Lower lobe of right lung (tissue), 2 donors: ENCODE results near the gene PCDHGB4. TPM values are rescaled to one million over a fixed set of nuclear protein-coding genes. Genes with fewer than 3 reads are reported as not detected.
"Not testable (repeated sequence)": the region's sequence is repeated elsewhere in the genome, so short reads cannot be mapped to it uniquely, and the experiment has no call there.

Experiments
- ATAC-seq, 2 donors: fragments of 200-7000 bp; cut with Tn5 transposase; one replicate each; pipeline ENCODE4 v1.9.1; 2020 to 2022; ENCODE audit warnings: mild to moderate bottlenecking in 2 of 2, moderate library complexity in 2 of 2
- DNase-seq: peaks from one replicate; pipeline ENCODE4 v3.0.0-alpha.2; 2020
- H3K27ac ChIP-seq: fragments of 200-600 bp; one replicate; pipeline ENCODE4 v1.8.0; 2022
- H3K27me3 ChIP-seq: fragments of 200-600 bp; one replicate; pipeline ENCODE4 v1.8.0; 2022; ENCODE audit warnings: low read depth
- H3K36me3 ChIP-seq: fragments of 200-600 bp; one replicate; pipeline ENCODE4 v1.8.0; 2022; ENCODE audit warnings: mild to moderate bottlenecking
- H3K4me1 ChIP-seq: fragments of 200-600 bp; one replicate; pipeline ENCODE4 v1.8.0; 2022
- H3K4me3 ChIP-seq: fragments of 200-600 bp; one replicate; pipeline ENCODE4 v1.8.0; 2022; ENCODE audit warnings: mild to moderate bottlenecking
- H3K9me3 ChIP-seq: fragments of 200-600 bp; one replicate; pipeline ENCODE4 v1.8.0; 2022
- intact Hi-C: fragments of 100-400 bp; cut with DNase I; formaldehyde crosslinking; loops from one replicate; pipeline ENCODE4 v1.11.0; 2022
- total RNA-seq: library from RNA; stranded (reverse); fragmentation: NEBNext Ultra II Directional; extraction: Animal tissue kit (Norgen Biotek cat#: 25700); gene quantifications from one replicate; pipeline ENCODE4 v1.2.1, GENCODE V29; 2021
- TF ChIP-seq, protein P1 (sequence below): fragments of 200-600 bp; IDR thresholded peaks from one replicate; pipeline ENCODE4 v1.8.0; 2022; ENCODE audit warnings: antibody characterized with exemption, mild to moderate bottlenecking
- donor health status: DM: no; HTN: yes; CAD: no; lungs with severe emphysema.

PCDHGB4 gene
- total RNA-seq, 1 donor from 2014 or later, result 5.3 TPM

DNA sequence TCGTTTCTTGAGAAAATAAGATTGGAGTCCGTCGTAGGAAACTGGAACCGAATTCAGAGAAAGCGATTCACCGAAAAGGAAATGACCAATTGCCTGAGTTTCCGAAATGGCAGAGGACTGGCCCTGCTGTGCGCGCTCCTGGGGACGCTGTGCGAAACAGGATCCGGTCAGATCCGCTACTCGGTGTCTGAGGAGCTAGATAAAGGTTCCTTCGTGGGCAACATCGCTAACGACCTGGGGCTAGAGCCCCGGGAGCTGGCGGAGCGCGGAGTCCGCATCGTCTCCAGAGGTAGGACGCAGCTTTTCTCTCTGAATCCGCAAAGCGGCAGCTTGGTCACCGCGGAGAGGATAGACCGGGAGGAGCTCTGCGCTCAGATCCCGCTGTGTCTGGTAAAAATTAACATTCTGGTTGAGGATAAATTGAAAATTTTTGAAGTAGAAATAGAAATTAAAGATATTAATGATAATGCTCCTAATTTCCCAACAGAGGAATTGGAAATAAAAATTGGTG lies 43.5 kb upstream of the PCDHGB4 start:
- intact Hi-C loops, result no loop called here
- TF ChIP-seq, protein P1, sequence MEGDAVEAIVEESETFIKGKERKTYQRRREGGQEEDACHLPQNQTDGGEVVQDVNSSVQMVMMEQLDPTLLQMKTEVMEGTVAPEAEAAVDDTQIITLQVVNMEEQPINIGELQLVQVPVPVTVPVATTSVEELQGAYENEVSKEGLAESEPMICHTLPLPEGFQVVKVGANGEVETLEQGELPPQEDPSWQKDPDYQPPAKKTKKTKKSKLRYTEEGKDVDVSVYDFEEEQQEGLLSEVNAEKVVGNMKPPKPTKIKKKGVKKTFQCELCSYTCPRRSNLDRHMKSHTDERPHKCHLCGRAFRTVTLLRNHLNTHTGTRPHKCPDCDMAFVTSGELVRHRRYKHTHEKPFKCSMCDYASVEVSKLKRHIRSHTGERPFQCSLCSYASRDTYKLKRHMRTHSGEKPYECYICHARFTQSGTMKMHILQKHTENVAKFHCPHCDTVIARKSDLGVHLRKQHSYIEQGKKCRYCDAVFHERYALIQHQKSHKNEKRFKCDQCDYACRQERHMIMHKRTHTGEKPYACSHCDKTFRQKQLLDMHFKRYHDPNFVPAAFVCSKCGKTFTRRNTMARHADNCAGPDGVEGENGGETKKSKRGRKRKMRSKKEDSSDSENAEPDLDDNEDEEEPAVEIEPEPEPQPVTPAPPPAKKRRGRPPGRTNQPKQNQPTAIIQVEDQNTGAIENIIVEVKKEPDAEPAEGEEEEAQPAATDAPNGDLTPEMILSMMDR, result no peak
- Histone ChIP-seq H3K36me3 (no peaks in the 10 kb centered on the region), H3K9me3 (peaks cover 59% of the 10 kb centered on the region), H3K4me3 (peak overlapping the region; percentile 22), H3K4me1 (no peaks in the 10 kb centered on the region), H3K27ac (no peak overlapping the region), H3K27me3 (peaks cover 6% of the 10 kb centered on the region)
- ATAC-seq (no peak), DNase-seq (no peak)

DNA sequence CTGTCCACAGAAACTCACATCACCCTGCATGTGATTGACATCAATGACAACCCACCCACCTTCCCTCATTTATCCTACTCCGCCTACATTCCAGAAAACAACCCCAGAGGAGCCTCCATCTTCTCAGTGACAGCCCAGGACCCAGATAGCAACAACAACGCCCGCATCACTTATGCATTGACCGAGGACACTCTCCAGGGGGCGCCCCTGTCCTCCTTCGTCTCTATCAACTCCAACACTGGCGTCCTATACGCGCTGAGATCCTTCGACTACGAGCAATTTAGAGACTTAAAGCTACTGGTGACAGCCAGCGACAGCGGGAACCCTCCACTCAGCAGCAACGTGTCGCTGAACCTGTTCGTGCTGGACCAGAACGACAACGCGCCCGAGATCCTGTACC lies 42.2 kb upstream of the PCDHGB4 start:
- Histone ChIP-seq H3K9me3 (peaks cover 56% of the 10 kb centered on the region), H3K27me3 (peaks cover 7% of the 10 kb centered on the region), H3K36me3 (no peaks in the 10 kb centered on the region), H3K4me1 (no peaks in the 10 kb centered on the region), H3K4me3 (no peak overlapping the region), H3K27ac (no peak overlapping the region)
- TF ChIP-seq, protein P1, result no peak
- ATAC-seq, result no peak
- DNase-seq, result no peak
- intact Hi-C loops, result no loop called here

DNA sequence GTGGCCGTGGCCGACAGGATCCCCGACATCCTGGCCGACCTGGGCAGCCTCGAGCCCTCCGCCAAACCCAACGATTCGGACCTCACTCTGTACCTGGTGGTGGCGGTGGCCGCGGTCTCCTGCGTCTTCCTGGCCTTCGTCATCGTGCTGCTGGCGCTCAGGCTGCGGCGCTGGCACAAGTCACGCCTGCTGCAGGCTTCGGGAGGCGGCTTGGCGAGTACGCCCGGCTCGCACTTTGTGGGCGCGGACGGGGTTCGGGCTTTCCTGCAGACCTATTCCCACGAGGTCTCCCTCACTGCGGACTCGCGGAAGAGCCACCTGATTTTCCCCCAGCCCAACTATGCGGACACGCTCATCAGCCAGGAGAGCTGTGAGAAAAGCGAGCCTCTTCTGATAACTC lies 41.5 kb upstream of the PCDHGB4 start:
- H3K4me3 ChIP-seq, H3K36me3 ChIP-seq, H3K4me1 ChIP-seq, intact Hi-C loops, DNase-seq, H3K27me3 ChIP-seq, H3K27ac ChIP-seq, ATAC-seq: not testable (repeated sequence)
- H3K9me3 ChIP-seq, result peaks cover 58% of the 10 kb centered on the region

DNA sequence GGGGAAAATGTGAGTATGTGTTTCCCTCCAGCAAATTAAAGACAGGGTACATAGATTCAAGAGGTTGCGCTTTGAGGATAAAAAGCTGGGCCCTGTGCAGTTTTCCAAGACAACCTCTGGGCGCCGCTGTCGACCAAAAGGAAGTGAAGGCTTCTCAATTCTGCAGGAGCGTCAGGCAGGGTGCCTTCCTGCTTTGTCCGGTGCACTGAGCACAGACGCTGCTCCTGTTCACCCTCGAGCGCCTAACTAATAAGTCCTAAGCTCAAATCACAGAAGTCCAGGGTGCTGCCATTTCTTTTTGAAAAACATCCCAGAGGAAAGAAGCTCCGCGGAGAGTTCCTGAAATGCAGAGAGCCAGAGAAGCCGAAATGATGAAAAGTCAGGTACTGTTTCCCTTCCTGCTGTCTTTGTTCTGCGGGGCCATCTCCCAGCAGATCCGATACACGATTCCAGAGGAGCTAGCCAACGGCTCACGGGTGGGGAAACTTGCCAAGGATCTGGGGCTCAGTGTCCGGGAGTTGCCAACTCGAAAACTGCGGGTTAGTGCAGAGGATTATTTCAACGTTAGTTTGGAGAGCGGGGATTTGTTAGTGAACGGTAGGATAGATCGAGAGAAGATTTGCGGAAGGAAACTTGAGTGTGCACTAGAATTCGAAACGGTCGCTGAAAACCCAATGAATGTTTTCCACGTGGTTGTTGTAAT lies 37.4 kb upstream of the PCDHGB4 start, which contains the start of gene PCDHGB1:
Gene PCDHGB1, plus strand, starts transcription at position 183 of the 703 bp plus-strand sequence. Its CDS starts 162 bp downstream, at position 345.
- Histone ChIP-seq H3K4me1 (no peaks in the 10 kb centered on the region), H3K27ac (no peak within 1 kb of the TSS), H3K9me3 (peaks cover 51% of the 10 kb centered on the region), H3K4me3 (peak within 1 kb of the TSS; percentile 23), H3K27me3 (peaks cover 22% of the 10 kb centered on the region), H3K36me3 (no peaks in the 10 kb centered on the region)
- ATAC-seq (peak in 1 of 2 donors; percentile 44), DNase-seq (no peak)
- TF ChIP-seq, protein P1, result peak; percentile 36
- intact Hi-C loops, result no loop called here

DNA sequence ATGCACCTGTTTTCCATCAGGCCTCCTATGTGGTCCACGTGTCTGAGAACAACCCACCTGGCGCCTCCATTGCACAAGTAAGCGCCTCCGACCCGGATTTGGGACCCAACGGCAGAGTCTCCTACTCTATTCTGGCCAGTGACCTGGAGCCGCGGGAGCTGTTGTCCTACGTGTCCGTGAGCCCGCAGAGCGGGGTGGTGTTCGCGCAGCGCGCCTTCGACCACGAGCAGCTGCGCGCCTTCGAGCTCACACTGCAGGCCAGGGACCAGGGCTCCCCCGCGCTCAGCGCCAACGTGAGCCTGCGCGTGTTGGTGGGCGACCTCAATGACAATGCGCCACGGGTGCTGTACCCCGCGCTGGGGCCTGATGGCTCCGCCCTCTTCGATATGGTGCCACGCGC lies 35.9 kb upstream of the PCDHGB4 start:
- DNase-seq (no peak), ATAC-seq (no peak)
- Histone ChIP-seq H3K36me3 (no peaks in the 10 kb centered on the region), H3K27me3 (peaks cover 22% of the 10 kb centered on the region), H3K4me1 (no peaks in the 10 kb centered on the region), H3K27ac (no peak overlapping the region), H3K4me3 (no peak overlapping the region), H3K9me3 (peaks cover 57% of the 10 kb centered on the region)
- intact Hi-C loops, result no loop called here
- TF ChIP-seq, protein P1, result no peak

DNA sequence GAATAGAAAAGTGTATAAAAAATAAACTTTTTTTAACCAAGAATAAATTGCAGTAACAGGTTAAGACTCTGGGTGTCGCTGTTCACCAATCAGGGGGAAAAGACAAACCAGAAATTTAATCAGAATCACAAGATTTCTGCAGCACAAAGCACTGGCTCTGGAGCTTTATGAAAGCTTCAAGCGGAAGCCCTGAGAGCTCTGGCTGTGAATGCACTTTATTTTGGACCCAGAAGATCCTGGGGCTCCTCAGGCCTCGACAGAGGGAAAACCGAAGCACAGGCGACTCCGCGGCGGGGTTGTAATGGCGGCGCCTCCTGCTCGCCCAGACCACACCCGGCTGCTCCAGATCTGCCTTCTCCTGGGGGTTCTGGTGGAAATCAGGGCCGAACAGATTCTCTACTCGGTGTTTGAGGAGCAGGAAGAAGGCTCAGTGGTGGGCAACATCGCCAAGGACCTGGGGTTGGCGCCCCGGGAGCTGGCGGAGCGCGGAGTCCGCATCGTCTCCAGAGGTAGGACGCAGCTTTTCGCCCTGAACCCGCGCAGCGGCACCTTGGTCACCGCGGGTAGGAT lies 32.5 kb upstream of the PCDHGB4 start, which contains the start of gene PCDHGA4:
Gene PCDHGA4, plus strand, starts transcription at position 122 of the 570 bp plus-strand sequence. Its CDS starts 87 bp downstream, at position 209.
- Histone ChIP-seq H3K4me3 (peak within 1 kb of the TSS; percentile 39), H3K9me3 (peaks cover 60% of the 10 kb centered on the region), H3K36me3 (no peaks in the 10 kb centered on the region), H3K27me3 (peaks cover 18% of the 10 kb centered on the region), H3K4me1 (no peaks in the 10 kb centered on the region), H3K27ac (no peak within 1 kb of the TSS)
- intact Hi-C loops, result no loop called here
- no peak for ATAC-seq
- no peak for DNase-seq
- TF ChIP-seq, protein P1, result peak; percentile 40
